GM19395 (cell line): ENCODE results near the gene AP1S1.
"Not testable (repeated sequence)": the region's sequence is repeated elsewhere in the genome, so short reads cannot be mapped to it uniquely, and the experiment has no call there.

Experiments used
- ATAC-seq: cut with Tn5 transposase; IDR thresholded peaks from one replicate; pipeline ENCODE4 v1.9.1; 2021; ENCODE audit warnings: mild to moderate bottlenecking, moderate library complexity; ENCODE audit not compliant: unreplicated experiment

The AP1S1 gene

DNA sequence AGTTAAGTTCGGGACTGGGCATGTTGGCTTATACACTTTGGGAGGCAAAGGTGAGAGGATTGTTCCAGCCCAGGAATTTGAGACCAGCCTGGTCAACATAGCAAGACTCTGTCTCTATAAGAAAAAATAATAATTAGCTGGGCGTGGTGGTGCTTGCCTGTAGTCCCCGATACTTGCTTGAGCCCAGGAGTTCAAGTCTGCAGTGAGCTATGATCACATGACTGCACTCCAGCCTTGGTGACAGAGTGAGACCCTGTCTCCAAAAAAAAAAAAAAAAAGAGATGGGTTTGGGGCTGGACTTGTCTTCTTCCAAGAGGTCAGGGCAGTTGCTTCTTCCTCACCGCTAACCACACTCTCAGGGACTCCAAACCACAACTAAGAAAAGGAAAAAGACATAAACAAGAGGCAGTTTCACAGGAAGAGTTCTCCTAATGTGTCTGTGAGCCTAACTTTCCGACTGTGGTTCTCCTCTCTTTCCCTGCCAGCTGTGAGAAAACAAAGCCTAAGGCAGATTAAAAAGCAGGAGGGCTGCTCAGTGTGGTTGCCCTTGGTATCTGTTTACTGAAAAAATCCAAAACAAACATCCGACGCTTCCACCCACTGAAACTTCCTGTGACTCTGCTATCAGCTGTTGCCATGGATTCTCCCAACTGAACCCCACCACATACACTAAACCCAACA, 29.8 kb upstream of the AP1S1 start:
- ATAC-seq: no peak

DNA sequence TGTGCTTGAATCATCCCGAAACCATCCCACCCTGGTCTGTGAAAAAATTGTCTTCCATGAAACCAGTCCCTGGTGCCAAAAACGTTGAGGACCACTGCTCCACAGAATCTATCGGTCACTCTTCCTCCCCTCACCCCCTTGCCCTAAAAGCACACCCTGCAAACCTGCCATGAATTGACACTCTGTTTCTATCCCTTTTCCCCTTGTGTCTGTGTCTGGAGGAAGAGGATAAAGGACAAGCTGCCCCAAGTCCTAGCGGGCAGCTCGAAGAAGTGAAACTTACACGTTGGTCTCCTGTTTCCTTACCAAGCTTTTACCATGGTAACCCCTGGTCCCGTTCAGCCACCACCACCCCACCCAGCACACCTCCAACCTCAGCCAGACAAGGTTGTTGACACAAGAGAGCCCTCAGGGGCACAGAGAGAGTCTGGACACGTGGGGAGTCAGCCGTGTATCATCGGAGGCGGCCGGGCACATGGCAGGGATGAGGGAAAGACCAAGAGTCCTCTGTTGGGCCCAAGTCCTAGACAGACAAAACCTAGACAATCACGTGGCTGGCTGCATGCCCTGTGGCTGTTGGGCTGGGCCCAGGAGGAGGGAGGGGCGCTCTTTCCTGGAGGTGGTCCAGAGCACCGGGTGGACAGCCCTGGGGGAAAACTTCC, 28.2 kb upstream of the AP1S1 start:
- peak; percentile 53 for ATAC-seq

GRCh38 chr7:101126651-101127459, 27.4 kb upstream of the AP1S1 start, which contains the start of gene SERPINE1:
Gene SERPINE1 (plus strand): TSS chr7:101127104. CDS start chr7:101128394, 1,290 bp downstream.
- peak; percentile 57 for ATAC-seq

- ATAC-seq: no peak
Measured at GRCh38 chr7:101127460-101128039, 26.7 kb upstream of the AP1S1 start.

GRCh38 chr7:101128040-101128834, 26.0 kb upstream of the AP1S1 start:
- no peak for ATAC-seq

DNA sequence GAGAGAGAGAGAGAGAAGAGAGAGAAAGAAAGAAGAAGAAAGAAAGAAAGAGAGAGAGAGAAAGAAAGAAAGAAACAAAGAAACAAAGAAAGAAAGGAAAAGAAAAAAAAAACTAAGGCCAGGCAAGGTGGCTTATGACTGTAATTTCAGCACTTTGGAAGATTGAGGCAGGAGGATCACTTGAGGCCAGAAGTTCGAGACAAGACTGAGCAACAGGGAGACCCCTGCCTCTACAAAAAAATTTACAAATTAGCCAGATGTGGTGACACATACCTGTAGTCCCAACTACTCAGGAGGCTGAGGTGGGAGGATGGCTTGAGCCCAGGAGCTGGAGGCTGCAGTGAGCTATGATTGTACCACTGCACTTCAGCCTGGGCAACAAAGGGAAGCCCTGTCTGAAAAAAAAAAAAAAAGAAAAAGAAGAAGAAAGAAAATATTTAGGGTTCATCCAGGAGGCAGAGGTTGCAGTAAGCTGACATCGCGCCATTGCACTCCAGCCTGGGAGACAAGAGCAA, 24.6 kb upstream of the AP1S1 start:
- ATAC-seq: no peak

DNA sequence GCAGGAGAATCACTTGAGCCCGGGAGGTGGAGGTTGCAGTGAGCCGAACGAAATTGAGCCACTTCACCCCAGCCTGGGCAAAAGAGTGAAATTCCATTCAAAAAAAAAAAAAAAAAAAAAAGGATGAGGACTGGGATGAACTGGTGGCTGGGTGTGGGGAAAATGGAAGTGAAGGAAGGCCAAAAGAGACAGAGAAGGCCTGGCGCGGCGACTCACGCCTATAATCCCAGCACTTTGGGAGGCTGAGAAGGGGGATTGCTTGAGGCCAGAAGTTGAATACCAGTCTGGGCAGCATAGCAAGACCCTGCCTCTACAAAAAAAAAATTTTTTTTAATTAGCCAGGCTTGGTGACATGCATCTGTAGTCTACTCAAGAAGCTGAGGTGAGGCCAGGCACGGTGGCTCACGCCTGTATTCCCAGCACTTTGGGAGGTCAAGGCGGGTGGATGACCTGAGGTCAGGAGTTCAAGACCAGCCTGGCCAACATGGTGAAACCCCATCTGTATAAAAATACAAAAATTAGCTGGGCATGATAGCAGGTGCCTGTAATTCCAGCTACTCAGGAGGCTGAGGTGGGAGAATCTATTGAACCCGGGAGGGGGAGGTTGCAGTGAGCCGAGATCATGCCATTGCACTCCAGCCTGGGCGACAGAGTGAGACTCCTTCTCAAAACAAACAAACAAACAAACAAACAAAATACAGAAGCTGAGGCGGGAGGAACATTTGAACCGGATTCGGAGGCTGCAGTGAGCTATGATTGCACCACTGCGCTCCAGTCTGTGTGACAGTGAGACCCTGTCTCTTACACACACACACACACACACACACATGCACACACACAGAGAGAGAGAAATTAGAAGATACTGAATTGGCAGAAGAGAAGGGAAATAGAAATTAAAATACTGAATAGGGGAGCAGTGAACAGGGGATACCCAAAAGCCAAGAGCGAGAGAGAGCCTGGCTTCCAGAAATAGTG, 21.4 kb upstream of the AP1S1 start:
- not testable (repeated sequence) for ATAC-seq

DNA sequence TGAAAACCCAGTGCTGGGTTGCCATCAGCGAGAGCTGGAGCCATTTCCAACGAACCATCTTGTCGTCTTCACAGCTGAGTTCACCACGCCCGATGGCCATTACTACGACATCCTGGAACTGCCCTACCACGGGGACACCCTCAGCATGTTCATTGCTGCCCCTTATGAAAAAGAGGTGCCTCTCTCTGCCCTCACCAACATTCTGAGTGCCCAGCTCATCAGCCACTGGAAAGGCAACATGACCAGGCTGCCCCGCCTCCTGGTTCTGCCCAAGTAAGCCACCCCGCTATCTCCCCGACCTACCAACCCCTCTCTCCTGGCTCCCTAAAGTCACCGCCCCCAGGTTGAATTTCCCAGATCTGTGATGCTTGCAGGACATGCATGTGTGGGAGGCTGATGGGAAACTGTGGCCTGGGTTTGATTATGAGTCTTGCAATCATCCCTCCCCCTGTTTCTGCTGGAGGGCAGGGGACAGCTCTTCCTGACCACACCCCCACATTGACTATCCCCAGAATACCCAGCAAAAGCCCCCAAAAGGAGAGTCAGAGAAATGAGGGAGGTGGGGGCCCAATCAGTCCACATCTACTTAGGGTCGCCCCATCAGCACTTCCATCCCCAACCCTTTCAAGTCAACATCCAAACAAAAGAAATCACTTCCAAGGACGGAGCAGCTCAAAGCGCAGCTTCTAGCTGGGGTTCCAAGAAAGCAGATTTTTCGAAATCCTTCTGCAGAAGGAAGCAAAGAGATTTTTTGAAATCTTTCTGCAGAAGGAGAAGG, 20.5 kb upstream of the AP1S1 start:
- ATAC-seq: no peak

- no peak for ATAC-seq
Measured at GRCh38 chr7:101134399-101134980, 19.8 kb upstream of the AP1S1 start.

GRCh38 chr7:101137651-101138212, 16.5 kb upstream of the AP1S1 start:
- no peak for ATAC-seq

DNA sequence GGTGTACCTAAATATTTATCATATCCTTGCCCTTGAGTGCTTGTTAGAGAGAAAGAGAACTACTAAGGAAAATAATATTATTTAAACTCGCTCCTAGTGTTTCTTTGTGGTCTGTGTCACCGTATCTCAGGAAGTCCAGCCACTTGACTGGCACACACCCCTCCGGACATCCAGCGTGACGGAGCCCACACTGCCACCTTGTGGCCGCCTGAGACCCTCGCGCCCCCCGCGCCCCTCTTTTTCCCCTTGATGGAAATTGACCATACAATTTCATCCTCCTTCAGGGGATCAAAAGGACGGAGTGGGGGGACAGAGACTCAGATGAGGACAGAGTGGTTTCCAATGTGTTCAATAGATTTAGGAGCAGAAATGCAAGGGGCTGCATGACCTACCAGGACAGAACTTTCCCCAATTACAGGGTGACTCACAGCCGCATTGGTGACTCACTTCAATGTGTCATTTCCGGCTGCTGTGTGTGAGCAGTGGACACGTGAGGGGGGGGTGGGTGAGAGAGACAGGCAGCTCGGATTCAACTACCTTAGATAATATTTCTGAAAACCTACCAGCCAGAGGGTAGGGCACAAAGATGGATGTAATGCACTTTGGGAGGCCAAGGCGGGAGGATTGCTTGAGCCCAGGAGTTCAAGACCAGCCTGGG, 15.9 kb upstream of the AP1S1 start:
- no peak for ATAC-seq

GRCh38 chr7:101140339-101140699, 14.0 kb upstream of the AP1S1 start:
- ATAC-seq: no peak

DNA sequence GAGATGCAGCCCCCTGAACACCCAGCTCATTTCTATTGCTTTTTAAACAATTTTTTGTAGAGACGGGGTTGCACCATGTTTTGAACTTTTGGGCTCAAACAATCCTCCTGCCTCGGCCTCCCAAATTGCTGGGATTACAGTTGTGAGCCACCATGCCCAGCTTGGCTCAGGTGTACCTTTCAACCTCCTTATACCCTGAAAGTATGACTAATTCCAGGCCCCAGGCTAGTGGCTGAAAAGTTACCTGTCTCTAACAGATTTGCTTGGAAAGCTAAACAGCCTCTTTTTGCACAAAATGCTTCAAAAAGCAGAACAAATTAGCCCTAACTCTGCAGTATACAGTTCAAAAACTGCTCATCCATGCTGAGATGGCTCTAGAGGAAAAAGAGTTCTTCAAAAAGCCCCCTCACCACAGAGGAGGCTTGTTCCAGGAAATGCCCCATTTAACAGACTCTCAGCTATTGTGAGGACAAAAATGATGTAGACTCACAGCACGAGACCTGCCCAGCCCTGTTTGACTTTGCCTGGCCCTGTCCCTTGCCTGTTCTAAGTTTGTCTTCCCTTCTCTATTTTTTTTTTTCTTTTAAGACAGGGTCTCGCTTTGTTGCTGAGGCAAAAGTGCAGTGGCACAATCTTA, 13.4 kb upstream of the AP1S1 start:
- ATAC-seq: no peak

GRCh38 chr7:101151908-101152651, 2.2 kb upstream of the AP1S1 start:
- no peak for ATAC-seq

DNA sequence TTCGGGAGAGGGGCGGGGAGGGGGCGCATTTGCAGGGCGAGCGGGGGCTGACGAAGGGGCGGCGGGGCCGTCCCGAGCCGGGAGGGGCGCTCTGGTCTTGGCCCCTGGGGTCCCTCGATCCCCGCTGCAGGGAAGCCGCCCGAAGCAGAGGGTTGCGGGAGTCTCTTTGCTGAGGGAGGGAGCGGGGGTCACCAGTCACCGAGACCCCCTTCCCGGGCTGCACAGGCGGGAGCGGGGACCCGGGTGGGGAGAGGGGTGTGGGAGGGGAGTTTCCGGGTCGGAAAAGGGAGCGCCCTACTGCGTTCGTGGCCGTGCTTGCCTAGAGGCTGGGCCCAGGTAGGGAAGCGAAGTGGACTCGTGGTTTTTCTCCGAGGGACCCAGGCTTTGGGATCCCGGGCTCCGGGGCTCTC, 422 bp downstream of the AP1S1 start:
- no peak for ATAC-seq

DNA sequence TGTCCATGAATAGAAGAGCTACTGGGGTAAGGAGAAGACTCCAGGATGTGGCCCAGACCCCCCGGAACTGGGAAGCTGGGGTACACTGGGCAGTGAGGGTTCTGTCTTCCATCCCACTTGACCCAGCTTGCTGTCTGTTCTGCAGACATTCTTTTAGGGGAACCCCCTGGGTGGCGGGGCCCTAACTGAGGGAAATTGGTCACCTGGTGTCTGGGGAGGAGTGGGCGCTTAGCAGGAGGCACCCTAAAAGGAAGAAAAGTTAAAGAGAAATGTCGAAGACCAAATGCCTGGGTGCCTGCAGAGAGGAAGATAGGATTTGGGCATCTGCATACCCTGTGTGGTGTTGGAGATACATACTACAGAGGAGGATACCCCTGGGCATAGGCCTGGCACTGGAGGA, 1.0 kb downstream of the AP1S1 start:
- ATAC-seq: no peak
